ENCODE data around the gene CHDH. TPM values are rescaled to one million over a fixed set of nuclear protein-coding genes. Genes with fewer than 3 reads are reported as not detected.

CHDH gene
- total and polyA plus RNA-seq, 2 experiments from 2014 or later = 2.3 to 6.6 TPM

- Histone ChIP-seq H3K27me3 (ENCODE audit: insufficient read depth) (peaks cover under 1% of the 10 kb centered on the region; the same call in 1 of the 2 replicates), H3K9me2 (ENCODE audit: insufficient read depth) (no peaks in the 10 kb centered on the region), H3K79me2 (replicated peaks; ENCODE audit: insufficient read depth) (peaks cover 7% of the 10 kb centered on the region; the same call in 1 of the 2 replicates), H2AFZ (no peak overlapping the region), H3K27ac (ENCODE audit: low read depth) (no peak overlapping the region), H3F3A (replicated peaks; ENCODE audit: low read depth) (0 out of 2 replicates have a peak, but pooled peaks cover 5% of the 10 kb centered on the region), H3K36me3 (ENCODE audit: insufficient read depth) (no peaks in the 10 kb centered on the region), H3K4me2 (no peak overlapping the region), H3K4me1 (ENCODE audit: insufficient read depth) (peaks cover 15% of the 10 kb centered on the region), H4K20me1 (replicated peaks; ENCODE audit: insufficient read depth) (no peaks in the 10 kb centered on the region; the same call in 1 of the 2 replicates), H3K4me3 (no peak overlapping the region)
- peaks cover 9% of the 10 kb centered on the region for H3K27me3 Mint-ChIP-seq (ENCODE audit: insufficient read depth, low read depth, poor library complexity)
- no peak for DNase-seq (ENCODE audit: low spot score)
- H3K27ac Mint-ChIP-seq = no peak overlapping the region
- H3K36me3 Mint-ChIP-seq (ENCODE audit: low read depth) = no peaks in the 10 kb centered on the region; the same call in 2 of the 3 replicates
- H3K4me3 Mint-ChIP-seq = no peak overlapping the region
- no peaks in the 10 kb centered on the region for H3K9me3 Mint-ChIP-seq
- TF ChIP-seq NANOG (IDR thresholded peaks at IDR 0.05; ENCODE audit: borderline replicate concordance) (no peak), CTCF (conservative IDR thresholded peaks at IDR 0.05; ENCODE audit: low read depth in 2 of 2) (0 out of 4 replicates have a peak, but pooled peaks of 1 of the 2 experiments have one; percentile 6), EZH2 (IDR thresholded peaks at IDR 0.05; ENCODE audit: low read depth, unreplicated experiment) (no peak)
- H3K4me1 Mint-ChIP-seq = peaks cover 31% of the 10 kb centered on the region
- ATAC-seq = no peak
These were observed 4.9 kb downstream of the CHDH start for GRCh38 chr3:53841296-53841695.

DNA sequence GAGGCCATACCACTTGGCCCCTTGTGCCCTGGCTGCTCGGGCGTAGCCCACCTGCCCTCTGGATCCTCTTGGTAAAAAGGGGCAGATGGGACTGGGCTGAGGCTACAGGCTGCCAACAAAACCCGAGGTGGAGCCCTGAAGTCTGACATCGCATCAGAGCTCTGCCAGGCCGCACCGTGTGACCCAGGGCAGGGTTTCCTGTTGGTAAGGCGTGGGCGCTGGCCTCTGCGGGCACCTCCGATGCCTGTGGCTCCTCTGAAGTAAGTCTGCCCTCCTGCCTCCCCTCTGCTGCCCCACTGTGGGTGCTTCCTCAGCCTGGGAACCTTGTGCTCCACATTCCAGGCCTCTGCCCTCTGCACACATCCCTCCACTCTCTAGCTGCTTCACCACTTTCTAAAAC is 8.9 kb downstream of the CHDH start:
- Mint-ChIP-seq H3K4me1 (peaks cover 2% of the 10 kb centered on the region), H3K27ac (no peak overlapping the region), H3K4me3 (no peak overlapping the region), H3K27me3 (ENCODE audit: insufficient read depth, low read depth, poor library complexity) (peaks cover 2% of the 10 kb centered on the region), H3K9me3 (no peaks in the 10 kb centered on the region), H3K36me3 (ENCODE audit: low read depth) (no peaks in the 10 kb centered on the region)
- no peak overlapping the region for H3K4me3 ChIP-seq
- H3K4me2 ChIP-seq = no peak overlapping the region
- no peaks in the 10 kb centered on the region; the same call in 1 of the 2 replicates for H4K20me1 ChIP-seq (replicated peaks; ENCODE audit: insufficient read depth)
- no peaks in the 10 kb centered on the region for H3K36me3 ChIP-seq (ENCODE audit: insufficient read depth)
- H3K27me3 ChIP-seq (ENCODE audit: insufficient read depth) = no peaks in the 10 kb centered on the region
- H3K4me1 ChIP-seq (ENCODE audit: insufficient read depth) = no peaks in the 10 kb centered on the region; the same call in 1 of the 2 replicates
- no peaks in the 10 kb centered on the region for H3F3A ChIP-seq (replicated peaks; ENCODE audit: low read depth)
- H3K79me2 ChIP-seq (replicated peaks; ENCODE audit: insufficient read depth) = no peaks in the 10 kb centered on the region; the same call in 1 of the 2 replicates
- no peaks in the 10 kb centered on the region for H3K9me2 ChIP-seq (ENCODE audit: insufficient read depth)
- H2AFZ ChIP-seq = no peak overlapping the region
- H3K27ac ChIP-seq (ENCODE audit: low read depth) = no peak overlapping the region
- DNase-seq (ENCODE audit: low spot score) = no peak
- no peak for ATAC-seq
- TF ChIP-seq STAT1 (IDR thresholded peaks at IDR 0.05; ENCODE audit: unreplicated experiment) = no peak
- no peak for TF ChIP-seq POLR2AphosphoS5 (IDR thresholded peaks at IDR 0.05; ENCODE audit: low read depth)
- TF ChIP-seq EZH2 (IDR thresholded peaks at IDR 0.05; ENCODE audit: low read depth, unreplicated experiment) = no peak
- TF ChIP-seq JUNB (IDR thresholded peaks at IDR 0.05; ENCODE audit: unreplicated experiment) = no peak
- TF ChIP-seq, protein P1, sequence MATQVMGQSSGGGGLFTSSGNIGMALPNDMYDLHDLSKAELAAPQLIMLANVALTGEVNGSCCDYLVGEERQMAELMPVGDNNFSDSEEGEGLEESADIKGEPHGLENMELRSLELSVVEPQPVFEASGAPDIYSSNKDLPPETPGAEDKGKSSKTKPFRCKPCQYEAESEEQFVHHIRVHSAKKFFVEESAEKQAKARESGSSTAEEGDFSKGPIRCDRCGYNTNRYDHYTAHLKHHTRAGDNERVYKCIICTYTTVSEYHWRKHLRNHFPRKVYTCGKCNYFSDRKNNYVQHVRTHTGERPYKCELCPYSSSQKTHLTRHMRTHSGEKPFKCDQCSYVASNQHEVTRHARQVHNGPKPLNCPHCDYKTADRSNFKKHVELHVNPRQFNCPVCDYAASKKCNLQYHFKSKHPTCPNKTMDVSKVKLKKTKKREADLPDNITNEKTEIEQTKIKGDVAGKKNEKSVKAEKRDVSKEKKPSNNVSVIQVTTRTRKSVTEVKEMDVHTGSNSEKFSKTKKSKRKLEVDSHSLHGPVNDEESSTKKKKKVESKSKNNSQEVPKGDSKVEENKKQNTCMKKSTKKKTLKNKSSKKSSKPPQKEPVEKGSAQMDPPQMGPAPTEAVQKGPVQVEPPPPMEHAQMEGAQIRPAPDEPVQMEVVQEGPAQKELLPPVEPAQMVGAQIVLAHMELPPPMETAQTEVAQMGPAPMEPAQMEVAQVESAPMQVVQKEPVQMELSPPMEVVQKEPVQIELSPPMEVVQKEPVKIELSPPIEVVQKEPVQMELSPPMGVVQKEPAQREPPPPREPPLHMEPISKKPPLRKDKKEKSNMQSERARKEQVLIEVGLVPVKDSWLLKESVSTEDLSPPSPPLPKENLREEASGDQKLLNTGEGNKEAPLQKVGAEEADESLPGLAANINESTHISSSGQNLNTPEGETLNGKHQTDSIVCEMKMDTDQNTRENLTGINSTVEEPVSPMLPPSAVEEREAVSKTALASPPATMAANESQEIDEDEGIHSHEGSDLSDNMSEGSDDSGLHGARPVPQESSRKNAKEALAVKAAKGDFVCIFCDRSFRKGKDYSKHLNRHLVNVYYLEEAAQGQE (IDR thresholded peaks at IDR 0.05; ENCODE audit: unreplicated experiment) = no peak
- no peak for TF ChIP-seq ZNF462 (CRISPR knock-in tag; IDR thresholded peaks at IDR 0.05)
- TF ChIP-seq ZNF331 (CRISPR knock-in tag; IDR thresholded peaks at IDR 0.05; ENCODE audit: low read depth) = no peak
- TF ChIP-seq NANOG (IDR thresholded peaks at IDR 0.05; ENCODE audit: borderline replicate concordance) = no peak
